GM12864 (cell line): ENCODE data around the gene CNTNAP2.

Experiments used
- DNase-seq: peaks from one replicate; pipeline ENCODE4 v3.0.0-alpha.2; 2011; ENCODE audit warnings: low read depth
- H3K4me3 ChIP-seq: 2 replicates; pipeline ENCODE4 v1.5.1; 2011; ENCODE audit warnings: mild to moderate bottlenecking, low read depth, low read length, control low read depth
- TF ChIP-seq, protein P1 (sequence below): IDR thresholded peaks from 2 replicates; pipeline ENCODE4 v1.5.1; 2011; ENCODE audit warnings: low read depth, mild to moderate bottlenecking, moderate library complexity, low read length, control low read depth, inconsistent platforms; ENCODE audit errors: missing control alignments

CNTNAP2 gene

GRCh38 chr7:147078312-147078711, 961.7 kb downstream of the CNTNAP2 start:
- no peak overlapping the region for H3K4me3 ChIP-seq
- DNase-seq, result no peak
- TF ChIP-seq, protein P1, sequence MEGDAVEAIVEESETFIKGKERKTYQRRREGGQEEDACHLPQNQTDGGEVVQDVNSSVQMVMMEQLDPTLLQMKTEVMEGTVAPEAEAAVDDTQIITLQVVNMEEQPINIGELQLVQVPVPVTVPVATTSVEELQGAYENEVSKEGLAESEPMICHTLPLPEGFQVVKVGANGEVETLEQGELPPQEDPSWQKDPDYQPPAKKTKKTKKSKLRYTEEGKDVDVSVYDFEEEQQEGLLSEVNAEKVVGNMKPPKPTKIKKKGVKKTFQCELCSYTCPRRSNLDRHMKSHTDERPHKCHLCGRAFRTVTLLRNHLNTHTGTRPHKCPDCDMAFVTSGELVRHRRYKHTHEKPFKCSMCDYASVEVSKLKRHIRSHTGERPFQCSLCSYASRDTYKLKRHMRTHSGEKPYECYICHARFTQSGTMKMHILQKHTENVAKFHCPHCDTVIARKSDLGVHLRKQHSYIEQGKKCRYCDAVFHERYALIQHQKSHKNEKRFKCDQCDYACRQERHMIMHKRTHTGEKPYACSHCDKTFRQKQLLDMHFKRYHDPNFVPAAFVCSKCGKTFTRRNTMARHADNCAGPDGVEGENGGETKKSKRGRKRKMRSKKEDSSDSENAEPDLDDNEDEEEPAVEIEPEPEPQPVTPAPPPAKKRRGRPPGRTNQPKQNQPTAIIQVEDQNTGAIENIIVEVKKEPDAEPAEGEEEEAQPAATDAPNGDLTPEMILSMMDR, result no peak

GRCh38 chr7:147079083-147079482, 962.5 kb downstream of the CNTNAP2 start:
- no peak overlapping the region for H3K4me3 ChIP-seq
- DNase-seq, result no peak
- TF ChIP-seq, protein P1, result no peak

- no peak for DNase-seq
- no peak overlapping the region for H3K4me3 ChIP-seq
- TF ChIP-seq, protein P1, result no peak
Observed at GRCh38 chr7:147079921-147080420, 963.4 kb downstream of the CNTNAP2 start.

GRCh38 chr7:147081117-147081516, 964.5 kb downstream of the CNTNAP2 start:
- H3K4me3 ChIP-seq, result no peak overlapping the region
- TF ChIP-seq, protein P1, result no peak
- DNase-seq, result no peak

DNA sequence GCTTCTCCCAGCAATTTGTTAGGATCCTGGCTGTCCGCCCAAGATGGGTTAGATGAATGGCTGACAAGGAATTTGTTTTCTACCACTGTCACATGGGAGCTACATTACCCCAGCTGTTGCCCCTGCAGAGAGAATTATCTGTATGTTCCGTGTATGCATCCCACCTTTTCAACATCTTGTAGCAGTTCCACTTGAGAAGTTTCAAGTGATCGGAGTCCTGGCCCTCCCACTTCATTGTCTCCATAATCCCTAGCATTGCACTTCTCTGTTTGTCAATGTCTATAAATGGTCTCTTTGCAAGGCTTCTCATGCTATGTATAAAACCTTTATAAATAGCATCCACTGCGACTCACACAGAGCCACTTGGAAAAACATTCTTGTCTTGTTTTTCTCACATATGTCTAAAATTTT, 972.5 kb downstream of the CNTNAP2 start:
- no peak overlapping the region for H3K4me3 ChIP-seq
- TF ChIP-seq, protein P1, result no peak
- DNase-seq, result no peak

GRCh38 chr7:147089608-147090007, 973.0 kb downstream of the CNTNAP2 start:
- TF ChIP-seq, protein P1, result no peak

DNA sequence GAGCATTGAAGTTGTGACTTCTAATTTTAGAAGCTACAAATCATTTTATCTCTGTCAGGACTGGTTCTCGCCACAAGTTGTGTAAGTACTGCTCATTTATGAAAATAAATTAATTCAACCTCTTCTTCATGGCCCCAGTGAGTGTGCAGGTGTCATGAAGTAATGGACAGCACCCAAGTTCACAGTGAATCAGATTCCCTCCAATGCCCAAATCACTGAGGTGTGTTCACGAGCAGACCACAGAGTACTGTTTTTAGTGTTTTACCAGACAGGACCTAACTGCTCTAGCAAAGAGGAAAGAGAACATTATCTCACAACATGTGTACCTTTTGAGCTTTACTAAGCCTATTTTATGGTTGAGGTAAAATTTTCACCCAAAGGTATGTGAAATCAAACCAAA, 980.0 kb downstream of the CNTNAP2 start:
- H3K4me3 ChIP-seq, result no peak overlapping the region
- DNase-seq, result no peak
- TF ChIP-seq, protein P1, result no peak

More at GRCh38 chr7:147089608-147090007, 973.0 kb downstream of the CNTNAP2 start:
- H3K4me3 ChIP-seq, result no peak overlapping the region
- DNase-seq, result no peak
